Left cardiac atrium (tissue), 4 donors: Measurements from ENCODE around the gene ETV5. TPM values are rescaled to one million over a fixed set of nuclear protein-coding genes. Genes with fewer than 3 reads are reported as not detected.

Experiments
- ATAC-seq, 2 donors: fragments of 200-7000 bp; cut with Tn5 transposase; one replicate each; pipeline ENCODE4 v1.9.1; 2020; ENCODE audit warnings: mild to moderate bottlenecking in 2 of 2, moderate library complexity in 2 of 2
- DNase-seq: peaks from one replicate; pipeline ENCODE4 v3.0.0-alpha.2; 2020
- intact Hi-C, 2 donors: fragments of 100-400 bp; cut with DNase I; formaldehyde crosslinking; loops; one replicate each; pipeline versions ENCODE4 v1.14.1 to v1.15.1; 2022 to 2023
- total RNA-seq, 2 donors: library from RNA; stranded (reverse); fragmentation: NEBNext Ultra II Directional; extraction: Animal tissue kit (Norgen Biotek cat#: 25700); gene quantifications; one replicate each; pipeline ENCODE4 v1.2.1, GENCODE V29; 2021
- donor health status: DM: no; HTN: yes; CAD: no.
- donor health status: DM: no; HTN: yes; CAD: no; lungs with severe emphysema.
- donor health status: DM: yes; HTN: yes; CAD: no.
- donor health status: Dilated cardiomyopathy.

The ETV5 gene
- total RNA-seq, 2 donors from 2014 or later: 12.5 to 24.0 TPM

DNA sequence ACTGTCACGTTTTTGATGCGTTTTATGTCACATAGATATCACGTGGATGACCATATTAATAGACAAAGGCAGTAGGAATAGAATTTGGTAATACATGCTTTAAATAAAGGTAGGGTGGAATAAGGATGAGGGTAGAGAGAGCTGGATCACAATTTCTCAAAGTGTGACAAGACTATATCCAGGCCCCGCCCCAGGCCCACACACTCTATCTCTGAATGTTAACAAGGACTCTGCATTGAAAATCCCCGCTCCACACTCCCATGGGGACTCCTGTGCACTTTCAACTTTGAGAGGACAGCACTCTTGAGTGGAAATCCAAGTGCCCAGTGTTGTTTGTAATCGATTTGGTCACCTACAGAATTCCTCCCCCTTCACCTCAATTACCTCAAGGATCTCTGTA, 31.4 kb downstream of the ETV5 start:
- DNase-seq (no peak), ATAC-seq (no peak)
- intact Hi-C loops: no loop called here

DNA sequence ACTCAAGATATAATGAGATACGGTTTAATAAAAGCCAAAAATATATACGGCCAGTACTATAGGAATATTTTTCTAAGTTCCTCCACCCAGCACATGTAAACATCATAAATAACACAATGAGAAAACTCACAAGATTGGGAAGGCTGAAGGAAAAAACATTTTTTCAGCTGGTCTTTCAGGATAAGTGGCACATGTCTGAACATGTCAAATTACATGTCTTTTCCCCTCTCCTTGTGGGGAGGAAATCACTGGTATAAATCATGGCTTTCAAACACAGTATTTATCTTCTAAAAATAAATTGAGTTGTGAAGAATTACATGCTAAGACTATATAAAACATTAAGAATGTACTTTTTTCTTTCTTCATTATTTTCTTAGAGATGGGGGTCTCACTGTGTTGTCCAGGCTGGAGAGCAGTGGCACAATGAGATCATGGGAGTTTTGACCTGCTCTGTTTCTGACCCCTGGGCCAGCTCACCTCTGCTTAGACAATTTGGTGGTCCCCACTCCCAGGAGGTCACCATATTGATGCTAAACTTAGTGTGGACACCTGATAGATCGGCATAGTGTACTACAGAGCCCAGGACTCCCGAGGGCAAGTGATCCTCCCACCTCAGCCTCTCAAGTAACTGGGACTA, 32.8 kb downstream of the ETV5 start:
- DNase-seq: no peak
- intact Hi-C loops: no loop called here
- no peak for ATAC-seq

DNA sequence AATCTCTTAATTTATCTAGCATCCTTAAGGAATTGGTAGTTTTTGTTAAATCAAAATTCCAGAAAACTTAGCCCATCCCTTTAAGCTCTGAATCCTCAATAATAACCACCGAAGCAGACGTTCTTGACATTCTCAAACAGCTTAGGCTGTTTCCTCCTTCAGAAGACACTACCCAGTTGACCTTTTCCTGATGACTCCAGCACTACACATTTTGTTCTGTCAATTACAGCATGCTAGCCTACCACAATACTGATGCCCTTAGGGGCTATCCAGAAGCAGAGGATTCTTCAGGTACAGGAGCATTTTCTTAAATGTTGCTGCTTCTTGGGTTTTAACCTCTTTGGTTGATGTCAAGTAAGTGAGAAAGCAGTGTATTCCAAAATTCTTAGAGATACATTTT, 33.4 kb downstream of the ETV5 start:
- intact Hi-C loops: no loop called here
- no peak for ATAC-seq

DNA sequence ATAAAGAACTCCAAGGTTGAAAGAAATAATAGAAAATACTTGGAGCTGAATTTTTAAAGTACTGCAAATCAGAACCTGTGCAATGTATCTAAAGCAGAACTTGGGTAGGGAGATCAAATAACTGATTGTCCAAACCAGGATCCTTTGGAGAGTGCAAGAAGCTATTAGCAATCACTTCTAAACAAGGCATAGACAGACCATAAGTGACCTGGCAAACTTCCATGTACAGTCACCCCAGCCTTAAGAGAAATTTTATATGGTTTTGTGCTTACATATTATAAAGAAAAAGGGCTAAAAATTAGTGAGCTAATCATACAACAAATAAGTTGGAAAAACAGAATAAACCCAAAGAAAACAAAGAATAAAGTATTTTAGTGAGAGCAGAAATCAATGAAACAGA, 35.2 kb downstream of the ETV5 start:
- no peak for DNase-seq
- intact Hi-C loops: no loop called here
- ATAC-seq: no peak

More for the DNA sequence above, 33.4 kb downstream of the ETV5 start:
- DNase-seq: no peak

DNA sequence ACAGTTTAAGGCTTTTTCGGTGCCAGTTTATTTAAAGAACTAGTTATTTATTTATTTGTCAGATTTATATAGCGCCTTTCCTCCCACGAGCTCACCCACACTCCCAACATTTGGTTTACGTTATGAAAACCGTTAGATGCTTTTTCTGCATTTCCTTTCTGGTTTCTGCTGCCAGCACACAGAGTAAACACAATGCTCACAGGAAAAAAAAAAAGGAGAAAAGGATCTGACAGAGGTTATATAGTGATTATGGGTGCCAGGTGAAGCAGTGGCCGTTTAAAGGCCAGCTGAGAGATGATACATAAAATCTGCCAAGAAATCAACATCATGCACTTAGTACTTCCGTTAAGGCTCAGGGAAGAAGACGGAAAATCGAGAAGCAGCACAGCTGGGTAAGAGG, 37.9 kb downstream of the ETV5 start:
- intact Hi-C loops: no loop called here
- DNase-seq (no peak), ATAC-seq (no peak)

DNA sequence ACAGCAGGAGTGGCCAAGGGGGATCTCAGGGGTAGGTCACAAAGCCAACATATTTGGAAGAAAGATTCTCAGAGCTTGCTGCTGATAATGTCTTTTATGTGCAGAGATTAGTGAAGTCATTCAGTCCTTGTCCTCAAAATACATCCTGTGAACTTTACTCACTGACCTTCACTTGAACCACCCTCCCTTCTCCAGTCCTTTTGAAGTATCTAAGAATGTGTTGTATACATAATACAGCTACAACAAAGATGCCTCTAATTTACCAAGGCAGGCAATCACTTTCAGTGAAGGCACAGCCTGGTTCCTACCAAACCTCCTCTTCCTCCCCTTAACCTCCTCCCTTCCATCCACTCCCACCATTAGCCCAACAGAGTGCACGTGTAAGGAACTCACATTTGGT, 38.3 kb downstream of the ETV5 start:
- ATAC-seq: no peak
- intact Hi-C loops: no loop called here
- no peak for DNase-seq

DNA sequence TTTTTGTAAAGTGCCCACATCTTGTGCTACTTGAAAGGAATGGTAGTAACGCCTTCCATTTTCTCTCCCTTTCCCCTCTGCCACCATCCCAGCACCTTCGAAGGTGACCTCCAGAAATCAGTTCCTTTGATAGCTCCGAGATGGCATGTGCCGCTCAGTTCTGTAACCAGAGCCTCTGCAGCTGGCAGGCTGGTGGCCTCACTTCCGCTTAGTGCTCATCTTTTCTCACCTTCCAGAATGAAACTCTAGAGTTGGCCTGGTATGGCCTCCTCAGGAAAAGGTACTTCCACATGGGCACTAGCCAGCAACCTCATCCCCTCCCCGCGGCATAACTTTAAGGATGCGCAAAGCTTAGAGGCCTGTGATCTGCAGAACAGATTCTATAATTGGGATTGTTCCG, 38.8 kb downstream of the ETV5 start:
- intact Hi-C loops: no loop called here
- ATAC-seq (no peak), DNase-seq (no peak)

DNA sequence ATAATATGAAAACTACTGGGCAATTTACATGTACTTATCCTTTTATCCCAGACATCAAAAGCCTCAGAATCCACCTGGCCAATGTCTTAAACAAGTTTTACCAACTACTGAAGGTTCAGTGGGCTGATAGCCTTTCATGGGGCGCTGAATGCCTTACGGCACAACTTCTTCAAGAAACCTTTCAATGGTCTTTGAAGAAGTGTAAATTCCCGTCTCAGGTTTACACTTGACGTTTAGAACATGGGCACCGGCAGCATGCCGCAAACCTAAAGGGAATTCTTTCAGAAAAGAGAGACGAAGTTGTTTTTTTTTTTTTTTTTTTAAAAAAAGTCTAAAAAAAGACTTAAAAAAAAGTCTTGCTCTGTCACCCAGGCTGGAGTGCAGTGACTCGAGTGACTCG, 39.7 kb downstream of the ETV5 start:
- intact Hi-C loops: no loop called here
- ATAC-seq (no peak), DNase-seq (no peak)

DNA sequence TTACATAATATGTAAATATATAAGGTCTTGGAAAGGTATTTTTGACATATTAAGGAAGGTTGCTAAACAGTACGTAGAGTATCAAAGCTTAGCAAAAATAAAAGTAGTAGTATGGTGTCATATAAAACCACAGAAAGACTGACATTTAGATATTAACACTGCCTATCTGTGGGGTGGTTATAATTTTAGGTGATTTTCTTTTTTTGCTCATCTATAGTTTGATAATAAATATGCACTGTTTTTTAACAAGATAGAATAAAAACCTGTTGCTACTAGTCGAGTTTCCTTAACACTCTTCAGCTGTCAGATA, 40.7 kb downstream of the ETV5 start:
- DNase-seq: no peak
- no peak for ATAC-seq
- intact Hi-C loops: no loop called here

DNA sequence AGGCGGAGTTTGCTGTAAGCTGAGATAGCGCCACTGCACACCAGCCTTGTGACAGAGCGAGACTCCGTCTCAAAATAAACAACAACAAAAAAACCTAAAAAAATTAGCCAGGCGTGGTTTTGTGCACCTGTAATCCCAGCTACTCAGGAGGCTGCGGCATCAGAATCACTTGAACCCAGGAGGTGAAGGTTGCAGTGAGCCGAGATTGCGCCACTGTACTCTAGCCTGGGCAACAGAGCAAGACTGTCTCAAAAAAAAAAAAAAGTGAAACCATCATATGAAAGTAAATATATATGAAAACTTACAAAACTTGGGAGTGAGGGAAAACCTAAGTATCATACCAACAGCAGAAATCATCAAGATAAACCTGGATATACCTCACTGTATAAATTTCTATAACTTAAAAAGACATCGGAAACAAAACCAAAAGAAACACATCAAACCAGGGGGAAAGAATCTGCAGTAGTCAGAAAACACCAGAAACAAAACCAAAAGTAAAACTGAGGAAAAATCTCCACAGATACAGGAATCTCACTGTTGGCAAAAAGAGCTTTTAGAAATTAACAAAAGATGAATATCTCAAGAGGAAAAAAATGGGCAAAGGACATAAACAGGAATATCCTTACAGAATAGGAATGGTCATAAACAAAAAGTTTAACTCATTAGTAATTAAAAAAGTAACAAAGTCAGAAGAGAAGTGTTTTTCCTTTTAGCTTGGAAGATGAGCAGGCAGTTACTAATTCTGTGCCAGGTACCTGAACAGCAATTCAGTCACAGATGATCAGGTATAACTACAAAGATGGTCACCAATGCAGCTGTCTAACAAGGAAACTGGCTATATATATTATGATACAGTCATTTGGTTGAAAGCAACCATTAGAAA, 41.3 kb downstream of the ETV5 start:
- no peak for ATAC-seq
- DNase-seq: no peak
- intact Hi-C loops: no loop called here

DNA sequence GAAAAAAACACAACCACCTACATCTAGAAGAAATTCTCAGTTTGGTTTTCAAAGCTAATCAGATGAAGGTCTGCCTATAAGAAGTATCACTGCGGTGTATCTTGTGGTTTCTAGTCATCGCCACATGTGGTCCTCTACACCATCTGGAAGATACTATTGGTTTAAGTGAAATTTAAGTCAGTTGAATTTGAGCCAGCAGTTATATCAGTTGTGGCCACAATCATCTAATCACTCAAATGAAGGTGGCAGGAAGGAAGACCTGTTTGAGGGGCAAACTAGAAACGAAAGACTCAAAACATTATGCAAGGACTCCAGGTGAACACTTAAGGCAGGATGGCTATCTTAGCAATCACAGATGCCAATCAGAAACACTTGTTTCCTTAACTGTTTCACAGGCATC, 48.7 kb downstream of the ETV5 start:
- no peak for DNase-seq
- no peak for ATAC-seq
- intact Hi-C loops: no loop called here

DNA sequence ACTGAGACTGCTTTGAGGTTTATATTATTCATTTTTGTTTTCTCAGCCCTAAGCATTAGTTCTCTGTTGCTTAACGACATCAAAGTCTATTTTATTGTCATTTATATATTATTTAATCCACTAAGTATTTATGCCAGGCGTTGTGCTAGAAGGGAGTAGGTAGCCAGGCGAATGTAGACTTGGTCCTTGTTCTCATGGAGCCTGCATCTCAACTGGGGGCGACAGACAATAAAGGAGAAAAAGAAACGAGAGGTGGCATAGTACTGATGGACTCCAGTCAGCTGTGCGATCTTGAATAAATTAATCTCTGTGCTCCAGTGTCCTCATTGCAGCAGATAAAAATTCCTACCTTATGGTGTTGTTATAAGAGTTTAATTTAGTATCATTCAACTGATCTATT, 49.7 kb downstream of the ETV5 start:
- intact Hi-C loops: no loop called here
- DNase-seq: no peak
- no peak for ATAC-seq

DNA sequence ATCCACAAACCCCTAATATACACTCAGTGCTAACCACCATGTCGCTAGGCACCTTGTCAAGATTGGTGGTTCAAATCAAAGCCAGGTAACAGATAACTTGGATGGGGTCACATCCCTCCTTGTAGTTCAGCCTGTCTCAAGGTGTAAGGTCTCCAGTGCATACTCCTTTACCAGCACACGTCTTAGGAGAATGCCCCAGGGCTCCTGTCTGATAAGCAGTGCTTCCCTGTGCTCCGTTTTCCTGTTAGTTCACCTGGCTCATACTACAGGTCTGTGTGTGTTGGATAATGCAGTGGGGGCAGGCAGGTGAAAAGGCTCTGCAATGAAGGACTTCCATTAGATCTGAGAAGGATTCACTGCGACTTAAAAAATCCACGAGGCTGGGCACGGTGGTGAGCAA, 50.7 kb downstream of the ETV5 start:
- ATAC-seq: no peak
- DNase-seq: no peak
- intact Hi-C loops: no loop called here

DNA sequence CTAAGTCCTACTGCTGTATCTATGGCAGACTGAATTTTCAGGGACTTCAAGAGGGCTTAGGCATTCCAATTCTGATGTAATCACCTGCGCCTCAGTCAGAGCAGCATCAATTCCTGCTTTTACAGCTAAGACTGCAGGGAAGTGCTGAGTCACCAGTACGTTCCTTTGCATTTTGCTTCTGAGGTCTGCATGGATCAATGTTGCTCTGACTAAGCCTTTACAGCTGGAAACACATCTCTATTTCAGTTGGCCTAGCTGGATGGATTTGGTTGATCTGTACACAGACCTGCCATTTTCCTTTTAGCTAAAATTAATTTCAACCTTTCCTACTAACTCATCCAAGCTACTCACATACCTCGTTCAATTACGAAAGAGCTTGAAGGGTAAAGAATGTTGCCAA, 51.3 kb downstream of the ETV5 start:
- intact Hi-C loops: no loop called here
- DNase-seq: no peak
- ATAC-seq: no peak

DNA sequence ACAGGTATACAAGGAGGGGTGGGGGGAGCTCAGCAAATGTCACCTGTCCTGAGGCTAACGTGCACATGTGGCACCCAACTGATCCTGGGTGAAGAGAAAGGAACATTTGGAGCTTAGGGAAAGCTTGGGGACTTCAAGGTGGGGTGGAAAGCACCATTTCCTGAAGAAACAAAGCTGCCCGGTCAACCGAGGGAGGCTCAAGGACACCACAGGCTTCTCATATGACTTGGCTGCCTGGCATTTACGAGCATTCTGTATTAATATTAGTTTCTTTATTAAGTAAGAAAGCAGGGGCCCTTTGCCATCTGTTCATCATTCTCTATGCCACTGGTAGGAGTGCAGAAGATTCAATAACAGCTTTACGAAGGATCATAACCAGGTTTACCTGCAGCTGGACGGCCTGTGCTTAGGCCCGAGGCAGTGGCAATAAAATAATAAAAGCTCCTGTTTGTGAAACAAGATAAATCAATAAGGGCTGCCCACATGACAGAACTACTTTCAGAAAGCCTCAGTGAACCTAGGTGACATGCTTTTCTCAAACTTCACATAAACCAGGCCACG, 54.0 kb downstream of the ETV5 start:
- DNase-seq: no peak
- ATAC-seq: no peak

DNA sequence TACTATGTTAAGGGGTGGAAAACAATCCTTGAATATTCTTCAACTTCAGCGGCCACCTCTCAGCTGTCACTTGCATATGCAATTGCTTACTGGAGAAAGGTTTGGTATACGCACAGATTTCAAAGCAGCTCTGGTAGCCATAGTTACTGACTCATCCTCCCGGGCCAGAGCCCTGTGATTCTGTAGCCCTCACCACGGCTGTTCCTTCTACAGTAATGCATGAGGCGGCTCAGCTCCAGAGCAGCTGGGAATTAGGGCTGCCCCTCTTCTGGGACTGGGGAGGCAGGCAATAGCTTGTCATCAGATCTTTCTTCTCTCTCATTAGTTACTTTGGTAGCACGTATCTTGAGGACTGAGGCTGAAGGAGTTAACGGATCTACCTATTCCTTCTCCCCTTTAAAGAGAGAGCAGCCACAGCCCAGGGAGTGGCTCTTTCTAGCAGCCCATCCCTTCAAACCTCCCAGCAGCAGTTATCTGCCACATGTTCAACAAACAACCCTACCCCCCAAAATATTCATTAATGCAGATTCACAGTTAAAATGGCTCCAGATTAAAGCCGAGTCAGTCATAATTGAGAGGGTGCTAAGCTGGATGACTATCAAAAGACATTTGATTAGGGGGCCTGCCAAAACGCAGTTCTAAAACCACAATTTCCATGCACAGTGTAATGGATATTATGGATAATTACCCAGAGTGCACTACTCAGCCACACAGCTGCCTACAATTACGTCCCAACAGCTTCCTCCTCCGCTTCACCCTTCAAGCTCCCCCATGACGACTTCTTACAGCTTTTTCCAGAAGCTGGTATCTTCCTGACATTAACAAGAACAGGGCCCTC, 54.7 kb downstream of the ETV5 start:
- intact Hi-C loops: no loop called here
- ATAC-seq (no peak), DNase-seq (no peak)

More for the DNA sequence above, 54.0 kb downstream of the ETV5 start:
- intact Hi-C loops: no loop called here

DNA sequence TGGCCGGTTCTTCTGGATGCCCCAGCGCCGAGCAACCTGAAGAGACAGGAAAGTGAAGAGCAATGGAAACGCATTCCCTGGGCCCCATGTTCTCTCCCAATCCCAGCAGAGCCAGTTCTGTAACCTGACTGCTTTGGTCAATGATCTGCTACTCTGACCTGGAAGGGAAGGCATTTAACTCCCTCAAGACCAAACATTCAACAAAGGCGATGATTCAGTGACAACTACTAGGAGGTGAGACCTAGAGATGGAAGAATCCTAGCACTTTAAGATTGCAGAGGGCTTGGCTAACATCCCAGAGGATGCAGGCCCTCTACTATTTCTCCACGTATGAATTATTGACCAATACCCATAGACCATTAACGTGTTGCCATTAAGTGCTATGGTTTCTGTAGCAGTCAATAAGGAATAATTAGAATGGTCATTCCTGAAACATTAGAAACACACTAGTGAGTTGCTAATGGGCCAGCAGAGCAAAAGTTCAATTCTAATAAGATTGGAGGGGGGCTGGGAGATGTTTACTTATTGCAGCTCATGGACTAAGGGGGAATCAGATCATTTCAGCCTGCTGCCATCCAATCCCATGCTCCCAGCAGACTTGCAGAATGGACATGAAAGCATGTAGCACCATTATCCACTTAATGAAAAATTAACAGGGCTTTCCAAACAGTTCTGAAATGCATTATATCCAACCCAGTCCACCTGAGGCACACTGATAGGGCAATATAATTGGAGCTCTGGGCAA, 56.6 kb downstream of the ETV5 start:
- intact Hi-C loops: no loop called here
- DNase-seq: no peak
- no peak for ATAC-seq

DNA sequence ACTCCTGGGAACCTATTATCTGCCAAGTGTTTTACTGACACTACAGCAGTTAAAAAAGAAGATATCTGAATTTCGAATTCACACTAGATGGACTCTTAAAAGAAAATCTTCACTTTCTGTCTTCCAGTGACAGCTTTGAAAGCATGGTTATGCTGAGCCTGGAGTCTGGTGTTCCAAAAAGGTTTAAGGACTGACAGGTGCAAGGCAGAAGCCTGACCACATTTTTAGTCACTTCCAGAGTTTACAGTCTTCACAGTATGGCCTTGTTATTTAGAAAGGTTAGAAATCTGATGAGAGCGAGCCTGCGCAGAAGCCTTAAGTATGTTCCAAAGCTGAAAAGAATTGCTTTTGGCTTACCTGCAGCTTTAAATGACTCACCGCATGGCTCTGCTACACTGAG, 59.9 kb downstream of the ETV5 start:
- DNase-seq: no peak
- ATAC-seq: no peak
- intact Hi-C loops: no loop called here

DNA sequence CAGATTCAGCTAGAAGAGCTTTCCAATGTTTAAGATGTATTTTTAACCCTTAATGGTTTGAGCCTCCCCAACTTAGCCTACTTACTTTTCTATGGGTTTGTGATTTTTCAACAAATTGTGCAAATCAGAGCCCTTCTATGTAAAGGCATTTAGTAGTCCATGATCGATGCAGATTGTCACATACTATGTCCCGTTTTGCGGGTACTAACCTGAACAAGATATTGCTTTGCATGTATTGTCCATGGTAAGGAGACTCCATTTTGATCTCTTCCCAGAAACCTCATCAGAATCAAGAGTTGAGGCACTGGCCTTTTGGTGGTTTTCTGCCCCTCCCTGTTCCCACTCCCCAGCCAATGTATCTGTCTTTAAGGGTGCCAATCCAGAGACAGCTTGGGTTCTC, 60.8 kb downstream of the ETV5 start:
- no peak for DNase-seq
- ATAC-seq: no peak
- intact Hi-C loops: no loop called here
